ENCODE measurements around the gene CYB5B.

CYB5B gene

DNA sequence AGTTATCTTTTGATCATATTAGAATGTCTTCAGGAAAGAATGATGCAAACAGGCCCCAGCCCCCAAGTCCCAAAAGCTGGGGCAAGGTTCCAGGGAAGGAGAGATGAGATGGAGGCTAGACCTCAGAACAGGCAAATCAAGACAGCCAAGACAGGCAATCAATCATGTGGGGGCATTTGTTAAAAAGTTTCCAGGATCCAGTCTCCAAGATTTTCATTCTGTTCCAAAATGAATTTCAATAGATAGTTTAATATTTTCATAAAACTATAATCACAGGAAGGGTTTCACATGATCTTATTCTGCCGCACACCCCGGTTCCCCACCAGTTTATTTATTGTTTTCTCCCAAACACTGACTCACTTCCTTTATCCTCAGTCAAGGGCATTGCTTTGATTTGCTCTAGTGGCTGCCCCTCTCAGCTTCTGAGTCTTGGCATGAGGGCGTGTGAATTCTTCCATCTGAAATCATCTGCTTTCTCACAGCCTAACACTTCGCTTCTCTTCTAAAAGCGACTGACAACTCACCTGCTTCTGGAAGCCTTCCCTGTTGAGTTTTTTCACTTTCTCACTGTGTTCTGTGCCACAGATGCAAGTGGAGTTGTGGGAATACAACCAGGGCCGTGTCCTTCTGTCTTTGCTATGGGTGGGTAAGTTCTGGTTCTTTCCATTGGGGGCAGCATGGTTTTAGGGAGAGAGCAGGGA lies 26.4 kb upstream of the CYB5B start:
- TF ChIP-seq, protein P1, sequence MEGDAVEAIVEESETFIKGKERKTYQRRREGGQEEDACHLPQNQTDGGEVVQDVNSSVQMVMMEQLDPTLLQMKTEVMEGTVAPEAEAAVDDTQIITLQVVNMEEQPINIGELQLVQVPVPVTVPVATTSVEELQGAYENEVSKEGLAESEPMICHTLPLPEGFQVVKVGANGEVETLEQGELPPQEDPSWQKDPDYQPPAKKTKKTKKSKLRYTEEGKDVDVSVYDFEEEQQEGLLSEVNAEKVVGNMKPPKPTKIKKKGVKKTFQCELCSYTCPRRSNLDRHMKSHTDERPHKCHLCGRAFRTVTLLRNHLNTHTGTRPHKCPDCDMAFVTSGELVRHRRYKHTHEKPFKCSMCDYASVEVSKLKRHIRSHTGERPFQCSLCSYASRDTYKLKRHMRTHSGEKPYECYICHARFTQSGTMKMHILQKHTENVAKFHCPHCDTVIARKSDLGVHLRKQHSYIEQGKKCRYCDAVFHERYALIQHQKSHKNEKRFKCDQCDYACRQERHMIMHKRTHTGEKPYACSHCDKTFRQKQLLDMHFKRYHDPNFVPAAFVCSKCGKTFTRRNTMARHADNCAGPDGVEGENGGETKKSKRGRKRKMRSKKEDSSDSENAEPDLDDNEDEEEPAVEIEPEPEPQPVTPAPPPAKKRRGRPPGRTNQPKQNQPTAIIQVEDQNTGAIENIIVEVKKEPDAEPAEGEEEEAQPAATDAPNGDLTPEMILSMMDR (IDR thresholded peaks at IDR 0.05; ENCODE audit: borderline replicate concordance, control extremely low read depth, extremely low read depth, insufficient read depth, missing control alignments), result peak; percentile 12
- in situ Hi-C loops (cut with MboI; ENCODE audit: low sequenced_read_pairs, unreplicated experiment), result loop anchor here (10.0 to 25.0 kb wide), 2 partner anchors 167 to 539 kb away; partner anchors contain the start of gene NFAT5
- DNase-seq (ENCODE audit: low spot score), result no peak

DNA sequence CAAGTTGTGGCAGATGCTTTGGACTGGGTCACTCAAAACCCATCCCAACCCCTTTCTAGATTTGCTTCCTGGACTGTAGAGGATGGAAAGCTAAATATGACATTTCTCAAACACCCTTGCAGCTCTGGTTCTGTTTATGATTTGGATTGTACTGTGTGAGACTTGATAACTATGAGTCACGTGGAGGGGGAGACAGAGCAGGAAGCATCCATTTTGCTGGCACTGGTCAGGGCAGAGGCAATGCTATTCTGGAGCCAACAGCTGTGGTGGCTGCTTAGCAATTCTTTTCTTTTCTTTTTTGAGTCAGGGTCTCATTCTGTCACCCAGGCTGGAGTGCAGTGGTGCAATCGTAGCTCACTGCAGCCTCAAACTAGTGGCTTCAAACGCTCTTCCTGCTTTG lies 25.1 kb upstream of the CYB5B start:
- no peak for DNase-seq (ENCODE audit: low spot score)
- TF ChIP-seq, protein P1 (IDR thresholded peaks at IDR 0.05; ENCODE audit: borderline replicate concordance, control extremely low read depth, extremely low read depth, insufficient read depth, missing control alignments), result no peak
- in situ Hi-C loops (cut with MboI; ENCODE audit: low sequenced_read_pairs, unreplicated experiment), result loop anchor here (10.0 to 25.0 kb wide), 2 partner anchors 165 to 538 kb away; partner anchors contain the start of gene NFAT5

DNA sequence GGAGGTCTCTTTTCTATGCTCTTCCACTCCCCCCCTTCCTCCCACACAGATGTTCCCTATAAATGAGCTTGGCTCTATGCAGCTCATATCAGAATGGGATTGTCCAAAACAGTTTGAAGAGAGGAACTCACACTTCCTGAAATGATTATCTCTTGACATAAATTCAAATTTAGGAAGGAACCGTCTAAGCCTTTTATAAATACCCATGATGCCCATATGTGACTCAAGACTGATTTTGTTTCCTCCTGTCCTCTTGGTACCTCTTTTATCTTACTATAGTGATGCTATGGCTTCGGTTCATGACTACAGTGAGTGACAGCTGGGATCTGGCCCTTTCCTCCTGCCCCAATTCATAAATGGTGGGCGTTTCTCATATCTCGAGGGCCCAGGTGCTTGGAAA lies 22.0 kb upstream of the CYB5B start:
- TF ChIP-seq, protein P1 (IDR thresholded peaks at IDR 0.05; ENCODE audit: borderline replicate concordance, control extremely low read depth, extremely low read depth, insufficient read depth, missing control alignments), result no peak
- DNase-seq (ENCODE audit: low spot score), result no peak
- in situ Hi-C loops (cut with MboI; ENCODE audit: low sequenced_read_pairs, unreplicated experiment), result no loop called here

DNA sequence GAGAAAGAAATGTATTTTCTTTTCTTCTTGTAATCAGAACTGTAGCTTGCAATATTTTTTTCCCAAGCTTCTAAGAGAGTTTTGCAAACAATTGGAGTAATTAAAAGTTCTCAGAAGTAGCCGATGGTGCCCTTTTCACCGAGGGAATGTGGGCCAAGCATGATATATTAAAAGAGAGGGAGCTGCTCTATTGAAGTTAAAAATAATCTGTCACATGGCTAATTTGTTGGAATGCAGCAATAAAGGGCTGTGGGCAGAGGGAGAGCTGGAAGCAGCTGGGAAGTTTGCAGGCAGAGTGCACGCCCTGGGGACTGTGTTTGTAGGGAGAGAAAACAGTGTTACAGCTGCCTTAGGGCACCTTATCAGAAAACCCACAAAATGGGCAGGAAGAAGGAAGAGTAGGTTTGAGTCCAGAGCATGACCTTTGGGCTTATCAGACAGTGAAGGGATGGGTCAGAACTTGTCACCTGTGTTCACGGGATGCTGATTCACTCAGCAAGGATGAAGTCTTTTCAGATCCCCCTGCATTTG lies 20.1 kb upstream of the CYB5B start:
- in situ Hi-C loops (cut with MboI; ENCODE audit: low sequenced_read_pairs, unreplicated experiment), result no loop called here
- TF ChIP-seq, protein P1 (IDR thresholded peaks at IDR 0.05; ENCODE audit: borderline replicate concordance, control extremely low read depth, extremely low read depth, insufficient read depth, missing control alignments), result no peak
- DNase-seq (ENCODE audit: low spot score), result no peak

DNA sequence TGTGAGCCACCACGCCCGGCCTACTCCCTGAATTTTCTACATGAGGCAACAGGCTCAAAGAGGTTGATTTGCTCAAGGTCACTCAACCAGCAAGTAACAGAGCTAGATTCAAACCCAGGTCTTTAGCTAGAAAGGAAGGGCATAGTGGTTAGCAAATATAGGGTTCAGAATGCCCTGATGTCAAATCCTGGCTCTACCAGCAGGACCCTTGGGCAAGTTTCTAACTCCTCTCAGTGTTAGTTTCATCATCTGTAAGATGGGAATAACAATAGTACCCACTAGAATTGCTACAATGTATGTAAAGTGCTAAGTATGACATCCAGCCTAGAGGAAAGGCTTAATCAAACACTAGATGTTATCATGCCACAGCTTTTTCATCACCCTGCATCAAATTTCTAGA lies 19.1 kb upstream of the CYB5B start:
- DNase-seq (ENCODE audit: low spot score), result no peak
- in situ Hi-C loops (cut with MboI; ENCODE audit: low sequenced_read_pairs, unreplicated experiment), result no loop called here
- TF ChIP-seq, protein P1 (IDR thresholded peaks at IDR 0.05; ENCODE audit: borderline replicate concordance, control extremely low read depth, extremely low read depth, insufficient read depth, missing control alignments), result no peak

DNA sequence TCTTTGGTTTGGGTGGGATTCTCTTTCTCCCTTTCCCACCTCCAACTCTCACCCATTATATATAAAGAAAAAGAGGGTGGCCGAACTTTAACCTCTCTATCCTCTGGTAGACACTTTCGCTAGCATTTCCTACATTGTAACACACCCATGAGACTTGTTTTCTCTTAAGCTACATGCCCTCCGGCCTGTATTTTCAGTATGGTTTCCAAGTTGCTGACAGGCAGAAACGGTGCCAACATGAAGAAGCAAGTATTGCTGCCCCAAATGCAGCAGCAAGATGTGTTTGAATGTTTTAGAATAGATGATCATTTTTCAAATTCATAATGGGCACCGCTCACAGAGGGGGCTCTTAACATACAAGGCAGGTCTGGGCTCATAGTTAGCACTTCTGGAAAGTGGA lies 18.7 kb upstream of the CYB5B start:
- DNase-seq (ENCODE audit: low spot score), result no peak
- TF ChIP-seq, protein P1 (IDR thresholded peaks at IDR 0.05; ENCODE audit: borderline replicate concordance, control extremely low read depth, extremely low read depth, insufficient read depth, missing control alignments), result no peak
- in situ Hi-C loops (cut with MboI; ENCODE audit: low sequenced_read_pairs, unreplicated experiment), result no loop called here

All from GM13976 (cell line).